DOHH2 (cell line): Measurements from ENCODE around the gene SMARCA2.

Experiments used
- EZH2phosphoT487 ChIP-seq: fragments of 200-600 bp; sonication (generic); IDR thresholded peaks from 2 replicates; pipeline ENCODE4 v1.6.1; 2017; ENCODE audit warnings: borderline replicate concordance, mild to moderate bottlenecking, antibody characterized with exemption, low read length, moderate library complexity, mixed read lengths
- TF ChIP-seq, protein P1 (sequence below): fragments of 200-600 bp; sonication (generic); IDR thresholded peaks from one replicate; pipeline ENCODE4 v1.5.1; 2014; ENCODE audit warnings: antibody characterized with exemption, mild to moderate bottlenecking, low read depth, low read length; ENCODE audit not compliant: poor library complexity, severe bottlenecking

DNA sequence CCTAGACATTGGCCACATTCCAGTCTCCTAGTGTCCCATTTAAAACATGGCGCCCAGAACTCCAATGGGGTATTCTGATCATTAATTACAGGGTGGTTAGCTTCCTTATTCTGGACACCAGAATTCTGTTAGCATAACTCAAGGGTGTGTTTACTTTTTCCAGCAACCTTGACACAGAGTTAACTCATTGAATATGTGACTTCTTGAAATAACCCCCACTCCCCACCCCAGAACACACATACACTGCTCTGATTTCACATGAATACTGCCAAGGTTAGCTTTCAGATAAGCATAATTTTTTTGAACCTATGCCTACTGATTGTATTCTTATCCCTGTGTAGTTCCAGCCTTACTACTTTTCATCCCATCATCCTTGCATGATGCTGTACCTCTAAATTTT is 151.1 kb downstream of the SMARCA2 start:
- TF ChIP-seq, protein P1, sequence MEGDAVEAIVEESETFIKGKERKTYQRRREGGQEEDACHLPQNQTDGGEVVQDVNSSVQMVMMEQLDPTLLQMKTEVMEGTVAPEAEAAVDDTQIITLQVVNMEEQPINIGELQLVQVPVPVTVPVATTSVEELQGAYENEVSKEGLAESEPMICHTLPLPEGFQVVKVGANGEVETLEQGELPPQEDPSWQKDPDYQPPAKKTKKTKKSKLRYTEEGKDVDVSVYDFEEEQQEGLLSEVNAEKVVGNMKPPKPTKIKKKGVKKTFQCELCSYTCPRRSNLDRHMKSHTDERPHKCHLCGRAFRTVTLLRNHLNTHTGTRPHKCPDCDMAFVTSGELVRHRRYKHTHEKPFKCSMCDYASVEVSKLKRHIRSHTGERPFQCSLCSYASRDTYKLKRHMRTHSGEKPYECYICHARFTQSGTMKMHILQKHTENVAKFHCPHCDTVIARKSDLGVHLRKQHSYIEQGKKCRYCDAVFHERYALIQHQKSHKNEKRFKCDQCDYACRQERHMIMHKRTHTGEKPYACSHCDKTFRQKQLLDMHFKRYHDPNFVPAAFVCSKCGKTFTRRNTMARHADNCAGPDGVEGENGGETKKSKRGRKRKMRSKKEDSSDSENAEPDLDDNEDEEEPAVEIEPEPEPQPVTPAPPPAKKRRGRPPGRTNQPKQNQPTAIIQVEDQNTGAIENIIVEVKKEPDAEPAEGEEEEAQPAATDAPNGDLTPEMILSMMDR: no peak
- TF ChIP-seq EZH2phosphoT487: no peak
